ENCODE results near the gene PSMA3.

Gene PSMA3

GRCh38 chr14:58307597-58308316, 63.1 kb downstream of the PSMA3 start:
- H3K27ac ChIP-seq: no peak overlapping the region
- peaks cover 0 to 5% of the 10 kb centered on the region in 2 experiments for H3K4me1 ChIP-seq (ENCODE audit: control insufficient read depth in 1 of 2, insufficient read depth in 1 of 2, low read depth in 1 of 2, low read length in 1 of 2)
- TF ChIP-seq, protein P1, sequence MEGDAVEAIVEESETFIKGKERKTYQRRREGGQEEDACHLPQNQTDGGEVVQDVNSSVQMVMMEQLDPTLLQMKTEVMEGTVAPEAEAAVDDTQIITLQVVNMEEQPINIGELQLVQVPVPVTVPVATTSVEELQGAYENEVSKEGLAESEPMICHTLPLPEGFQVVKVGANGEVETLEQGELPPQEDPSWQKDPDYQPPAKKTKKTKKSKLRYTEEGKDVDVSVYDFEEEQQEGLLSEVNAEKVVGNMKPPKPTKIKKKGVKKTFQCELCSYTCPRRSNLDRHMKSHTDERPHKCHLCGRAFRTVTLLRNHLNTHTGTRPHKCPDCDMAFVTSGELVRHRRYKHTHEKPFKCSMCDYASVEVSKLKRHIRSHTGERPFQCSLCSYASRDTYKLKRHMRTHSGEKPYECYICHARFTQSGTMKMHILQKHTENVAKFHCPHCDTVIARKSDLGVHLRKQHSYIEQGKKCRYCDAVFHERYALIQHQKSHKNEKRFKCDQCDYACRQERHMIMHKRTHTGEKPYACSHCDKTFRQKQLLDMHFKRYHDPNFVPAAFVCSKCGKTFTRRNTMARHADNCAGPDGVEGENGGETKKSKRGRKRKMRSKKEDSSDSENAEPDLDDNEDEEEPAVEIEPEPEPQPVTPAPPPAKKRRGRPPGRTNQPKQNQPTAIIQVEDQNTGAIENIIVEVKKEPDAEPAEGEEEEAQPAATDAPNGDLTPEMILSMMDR (IDR thresholded peaks at IDR 0.05): no peak
- H3K36me3 ChIP-seq: peaks cover 72% of the 10 kb centered on the region
- no peak overlapping the region for H3K4me3 ChIP-seq (ENCODE audit: low read depth in 1 of 2, low read length in 1 of 2)
- H3K9me3 ChIP-seq: no peaks in the 10 kb centered on the region
- no peaks in the 10 kb centered on the region for H3K27me3 ChIP-seq

DNA sequence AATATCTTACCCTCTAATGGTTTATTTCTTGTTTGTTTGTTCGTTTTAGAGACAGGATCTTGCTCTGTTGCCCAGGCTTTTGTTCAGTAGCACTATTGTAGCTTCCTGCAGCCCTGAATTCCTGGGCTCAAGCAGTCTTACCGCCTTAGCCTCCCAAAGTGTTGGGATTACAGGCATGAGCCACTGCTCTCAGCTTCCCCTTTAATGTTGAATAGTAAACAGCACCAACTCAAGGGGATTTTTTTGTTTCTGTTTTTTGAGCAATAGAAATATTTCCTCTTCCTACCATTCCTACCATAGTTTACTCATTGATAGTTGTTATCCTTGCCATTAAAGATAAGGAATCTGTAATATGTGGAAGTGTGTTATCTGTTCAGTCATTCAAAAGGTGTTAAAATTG, 64.4 kb downstream of the PSMA3 start:
- H3K4me3 ChIP-seq (ENCODE audit: low read depth in 1 of 2, low read length in 1 of 2): no peak overlapping the region
- H3K9me3 ChIP-seq: no peaks in the 10 kb centered on the region
- TF ChIP-seq, protein P1 (IDR thresholded peaks at IDR 0.05): no peak
- H3K27me3 ChIP-seq: no peaks in the 10 kb centered on the region
- peaks cover 75% of the 10 kb centered on the region for H3K36me3 ChIP-seq
- H3K4me1 ChIP-seq (ENCODE audit: control insufficient read depth in 1 of 2, insufficient read depth in 1 of 2, low read depth in 1 of 2, low read length in 1 of 2): peaks cover 0 to 5% of the 10 kb centered on the region in 2 experiments
- H3K27ac ChIP-seq: peak overlapping the region; percentile 34

DNA sequence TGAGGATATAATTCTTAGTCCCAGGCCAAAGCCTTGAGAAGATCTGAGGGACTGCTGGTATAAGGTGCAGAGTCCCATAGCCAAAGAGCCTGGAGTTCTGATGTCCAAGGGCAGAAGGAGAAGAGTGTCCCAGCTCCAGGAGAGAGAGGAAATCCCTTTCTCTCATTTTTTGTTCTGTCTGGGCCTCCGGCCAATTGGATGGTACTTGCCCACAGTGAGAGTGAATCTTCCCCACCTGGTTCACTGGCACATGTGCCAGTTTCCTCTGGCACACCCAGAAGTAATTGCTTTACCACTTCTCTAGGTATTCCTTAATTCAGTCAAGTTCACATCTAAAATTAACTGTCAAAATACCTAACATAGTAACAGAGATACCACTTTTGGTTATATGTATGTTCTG, 69.1 kb downstream of the PSMA3 start:
- TF ChIP-seq, protein P1 (IDR thresholded peaks at IDR 0.05): no peak

DNA sequence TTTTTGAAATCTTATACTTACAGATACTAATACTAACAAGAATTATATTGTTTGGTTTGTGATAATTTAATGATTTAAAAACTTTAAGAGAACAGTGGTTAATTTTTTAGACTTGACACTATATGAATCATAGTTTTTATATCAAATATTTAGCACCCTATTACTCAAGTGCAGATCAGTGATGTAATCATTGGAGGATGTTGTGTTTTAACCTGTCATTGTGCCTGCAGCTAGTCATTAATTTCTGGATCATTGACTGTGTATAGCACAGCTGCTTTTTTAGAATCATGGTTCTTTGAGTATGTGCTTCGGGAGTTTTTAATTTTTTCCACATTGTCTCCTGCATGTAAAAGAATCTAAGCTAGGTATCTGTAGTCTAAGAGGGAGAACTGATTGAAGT, 71.0 kb downstream of the PSMA3 start:
- Histone ChIP-seq H3K27ac (no peak overlapping the region), H3K4me3 (ENCODE audit: low read depth in 1 of 2, low read length in 1 of 2) (no peak overlapping the region), H3K9me3 (no peaks in the 10 kb centered on the region), H3K36me3 (peaks cover 78% of the 10 kb centered on the region), H3K4me1 (ENCODE audit: control insufficient read depth in 1 of 2, insufficient read depth in 1 of 2, low read depth in 1 of 2, low read length in 1 of 2) (no peaks in the 10 kb centered on the region), H3K27me3 (no peaks in the 10 kb centered on the region)
- TF ChIP-seq, protein P1 (IDR thresholded peaks at IDR 0.05): no peak

More for the DNA sequence above, 69.1 kb downstream of the PSMA3 start:
- Histone ChIP-seq H3K4me3 (ENCODE audit: low read depth in 1 of 2, low read length in 1 of 2) (no peak overlapping the region), H3K27me3 (no peaks in the 10 kb centered on the region), H3K27ac (peak overlapping the region; percentile 17), H3K9me3 (no peaks in the 10 kb centered on the region), H3K4me1 (ENCODE audit: control insufficient read depth in 1 of 2, insufficient read depth in 1 of 2, low read depth in 1 of 2, low read length in 1 of 2) (peaks cover 0 to 5% of the 10 kb centered on the region in 2 experiments), H3K36me3 (peaks cover 66% of the 10 kb centered on the region)
